ENCODE data around the gene DPP6.

Gene DPP6

GRCh38 chr7:154546946-154547587 is 494.9 kb downstream of the DPP6 start:
- Histone ChIP-seq H3K4me1 (ENCODE audit: control insufficient read depth, insufficient read depth, low read length) (no peaks in the 10 kb centered on the region), H3K36me3 (ENCODE audit: control insufficient read depth, insufficient read depth, low read length) (no peaks in the 10 kb centered on the region), H3K27ac (ENCODE audit: insufficient read depth, low read depth, low read length, poor library complexity, severe bottlenecking) (no peak overlapping the region), H3K4me3 (ENCODE audit: insufficient read depth, low read depth, low read length) (no peak overlapping the region), H3K27me3 (ENCODE audit: control insufficient read depth, insufficient read depth, low read length, poor library complexity, severe bottlenecking) (no peaks in the 10 kb centered on the region), H3K9me3 (ENCODE audit: control insufficient read depth, low read length) (no peaks in the 10 kb centered on the region)
- WGBS, 2 experiments = 89 to 90% methylated on average over 9 of the region's 9 CpGs

DNA sequence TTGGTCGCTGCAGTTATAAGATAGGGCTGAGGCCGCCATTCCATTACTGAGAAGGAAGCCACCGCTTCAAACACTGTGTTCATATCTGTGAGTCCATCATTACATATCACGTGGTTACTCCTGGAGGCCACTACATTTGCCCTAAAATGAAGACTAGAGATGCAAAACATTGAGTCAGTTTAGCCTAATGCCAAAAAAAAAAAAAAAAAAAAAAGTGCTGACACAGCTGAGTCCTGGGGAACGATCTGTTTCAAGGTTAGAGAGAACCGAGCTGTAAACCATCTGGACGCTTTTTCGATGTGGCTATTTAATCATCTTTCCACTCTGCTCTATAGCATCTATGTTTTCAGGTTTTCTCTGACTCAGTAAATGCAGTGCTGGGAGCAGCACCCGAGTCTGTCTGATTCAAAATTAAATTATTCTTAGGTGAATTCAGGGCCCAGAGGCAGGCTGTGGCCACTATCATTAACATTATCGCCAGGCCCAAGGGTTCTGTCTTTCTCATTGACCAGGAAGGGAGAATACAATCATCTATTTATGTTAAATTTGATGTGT is 501.6 kb downstream of the DPP6 start:
- Histone ChIP-seq H3K4me1 (ENCODE audit: control insufficient read depth, insufficient read depth, low read length) (no peaks in the 10 kb centered on the region), H3K27me3 (ENCODE audit: control insufficient read depth, insufficient read depth, low read length, poor library complexity, severe bottlenecking) (no peaks in the 10 kb centered on the region), H3K36me3 (ENCODE audit: control insufficient read depth, insufficient read depth, low read length) (no peaks in the 10 kb centered on the region), H3K4me3 (ENCODE audit: insufficient read depth, low read depth, low read length) (no peak overlapping the region), H3K9me3 (ENCODE audit: control insufficient read depth, low read length) (no peaks in the 10 kb centered on the region), H3K27ac (ENCODE audit: insufficient read depth, low read depth, low read length, poor library complexity, severe bottlenecking) (no peak overlapping the region)
- WGBS, 2 experiments = 94 to 95% methylated on average over 9 to 10 of the region's 10 CpGs

- Histone ChIP-seq H3K36me3 (ENCODE audit: control insufficient read depth, insufficient read depth, low read length) (no peaks in the 10 kb centered on the region), H3K27me3 (ENCODE audit: control insufficient read depth, insufficient read depth, low read length, poor library complexity, severe bottlenecking) (no peaks in the 10 kb centered on the region), H3K4me1 (ENCODE audit: control insufficient read depth, insufficient read depth, low read length) (no peaks in the 10 kb centered on the region), H3K27ac (ENCODE audit: insufficient read depth, low read depth, low read length, poor library complexity, severe bottlenecking) (no peak overlapping the region), H3K9me3 (ENCODE audit: control insufficient read depth, low read length) (no peaks in the 10 kb centered on the region), H3K4me3 (ENCODE audit: insufficient read depth, low read depth, low read length) (no peak overlapping the region)
- 91 to 93% methylated on average over 3 of the region's 3 CpGs for WGBS, 2 experiments
These were observed 507.3 kb downstream of the DPP6 start for GRCh38 chr7:154559454-154559853.

GRCh38 chr7:154564676-154565075 is 512.5 kb downstream of the DPP6 start:
- no peaks in the 10 kb centered on the region for H3K27me3 ChIP-seq (ENCODE audit: control insufficient read depth, insufficient read depth, low read length, poor library complexity, severe bottlenecking)
- H3K4me1 ChIP-seq (ENCODE audit: control insufficient read depth, insufficient read depth, low read length) = no peaks in the 10 kb centered on the region
- WGBS, 2 experiments = 86 to 94% methylated on average over 3 of the region's 3 CpGs
- no peak overlapping the region for H3K4me3 ChIP-seq (ENCODE audit: insufficient read depth, low read depth, low read length)
- no peaks in the 10 kb centered on the region for H3K9me3 ChIP-seq (ENCODE audit: control insufficient read depth, low read length)
- no peak overlapping the region for H3K27ac ChIP-seq (ENCODE audit: insufficient read depth, low read depth, low read length, poor library complexity, severe bottlenecking)
- no peaks in the 10 kb centered on the region for H3K36me3 ChIP-seq (ENCODE audit: control insufficient read depth, insufficient read depth, low read length)

- no CpG with 5 or more reads among the region's 1 CpG for WGBS, 2 experiments
- Histone ChIP-seq H3K27me3 (ENCODE audit: control insufficient read depth, insufficient read depth, low read length, poor library complexity, severe bottlenecking) (no peaks in the 10 kb centered on the region), H3K9me3 (ENCODE audit: control insufficient read depth, low read length) (no peaks in the 10 kb centered on the region), H3K4me3 (ENCODE audit: insufficient read depth, low read depth, low read length) (no peak overlapping the region), H3K27ac (ENCODE audit: insufficient read depth, low read depth, low read length, poor library complexity, severe bottlenecking) (no peak overlapping the region), H3K4me1 (ENCODE audit: control insufficient read depth, insufficient read depth, low read length) (no peaks in the 10 kb centered on the region), H3K36me3 (ENCODE audit: control insufficient read depth, insufficient read depth, low read length) (no peaks in the 10 kb centered on the region)
These were observed 514.7 kb downstream of the DPP6 start for GRCh38 chr7:154566877-154567276.

GRCh38 chr7:154568346-154568745 is 516.1 kb downstream of the DPP6 start:
- no peaks in the 10 kb centered on the region for H3K9me3 ChIP-seq (ENCODE audit: control insufficient read depth, low read length)
- no peak overlapping the region for H3K27ac ChIP-seq (ENCODE audit: insufficient read depth, low read depth, low read length, poor library complexity, severe bottlenecking)
- no peak overlapping the region for H3K4me3 ChIP-seq (ENCODE audit: insufficient read depth, low read depth, low read length)
- 73 to 75% methylated on average over 10 of the region's 10 CpGs for WGBS, 2 experiments
- H3K36me3 ChIP-seq (ENCODE audit: control insufficient read depth, insufficient read depth, low read length) = no peaks in the 10 kb centered on the region
- H3K27me3 ChIP-seq (ENCODE audit: control insufficient read depth, insufficient read depth, low read length, poor library complexity, severe bottlenecking) = no peaks in the 10 kb centered on the region
- H3K4me1 ChIP-seq (ENCODE audit: control insufficient read depth, insufficient read depth, low read length) = no peaks in the 10 kb centered on the region

DNA sequence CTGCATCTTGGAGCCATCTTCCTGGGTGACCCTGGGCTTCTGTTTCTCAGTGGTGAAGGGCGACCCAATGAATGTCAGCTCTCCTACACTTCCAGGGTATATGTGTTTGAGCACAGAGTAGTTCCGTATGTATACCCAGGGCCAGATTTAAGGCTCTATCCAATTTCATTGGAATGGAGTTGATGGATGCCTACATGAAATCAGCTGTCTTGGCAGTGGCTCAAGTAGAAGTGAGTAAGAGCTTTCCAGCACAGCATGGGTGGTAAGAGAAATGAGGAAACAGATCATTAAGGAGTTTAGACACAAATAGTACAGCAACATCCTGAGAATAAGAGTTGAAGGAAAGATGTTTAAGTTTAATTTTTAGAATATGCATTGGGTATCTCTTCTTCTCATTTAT is 517.7 kb downstream of the DPP6 start:
- Histone ChIP-seq H3K4me3 (ENCODE audit: insufficient read depth, low read depth, low read length) (no peak overlapping the region), H3K27ac (ENCODE audit: insufficient read depth, low read depth, low read length, poor library complexity, severe bottlenecking) (no peak overlapping the region), H3K9me3 (ENCODE audit: control insufficient read depth, low read length) (no peaks in the 10 kb centered on the region), H3K36me3 (ENCODE audit: control insufficient read depth, insufficient read depth, low read length) (no peaks in the 10 kb centered on the region), H3K4me1 (ENCODE audit: control insufficient read depth, insufficient read depth, low read length) (no peaks in the 10 kb centered on the region), H3K27me3 (ENCODE audit: control insufficient read depth, insufficient read depth, low read length, poor library complexity, severe bottlenecking) (no peaks in the 10 kb centered on the region)
- 87 to 100% methylated on average over 2 of the region's 2 CpGs for WGBS, 2 experiments

DNA sequence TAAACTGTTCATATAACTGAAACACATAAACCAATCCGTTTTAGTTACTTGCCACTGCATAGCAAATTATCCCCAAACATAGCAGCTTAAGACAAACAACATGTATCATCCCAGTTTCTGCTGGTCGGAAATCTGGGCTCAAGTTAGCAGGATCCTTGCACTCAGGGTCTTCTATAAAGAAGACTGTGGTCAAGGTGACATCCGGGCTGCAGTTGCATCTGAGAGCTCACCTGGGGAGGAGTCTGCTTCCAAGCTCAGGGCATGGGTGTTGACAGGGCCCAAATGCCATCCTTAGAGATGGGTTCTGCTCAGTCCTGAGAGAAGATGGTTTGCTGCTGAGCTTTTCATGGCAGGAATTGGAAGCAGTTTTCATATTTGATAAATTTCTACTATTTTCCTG is 519.6 kb downstream of the DPP6 start:
- no peak overlapping the region for H3K4me3 ChIP-seq (ENCODE audit: insufficient read depth, low read depth, low read length)
- H3K27me3 ChIP-seq (ENCODE audit: control insufficient read depth, insufficient read depth, low read length, poor library complexity, severe bottlenecking) = no peaks in the 10 kb centered on the region
- no peaks in the 10 kb centered on the region for H3K9me3 ChIP-seq (ENCODE audit: control insufficient read depth, low read length)
- no peaks in the 10 kb centered on the region for H3K36me3 ChIP-seq (ENCODE audit: control insufficient read depth, insufficient read depth, low read length)
- WGBS, 2 experiments = 88 to 91% methylated on average over 3 of the region's 3 CpGs
- H3K27ac ChIP-seq (ENCODE audit: insufficient read depth, low read depth, low read length, poor library complexity, severe bottlenecking) = no peak overlapping the region
- H3K4me1 ChIP-seq (ENCODE audit: control insufficient read depth, insufficient read depth, low read length) = no peaks in the 10 kb centered on the region

DNA sequence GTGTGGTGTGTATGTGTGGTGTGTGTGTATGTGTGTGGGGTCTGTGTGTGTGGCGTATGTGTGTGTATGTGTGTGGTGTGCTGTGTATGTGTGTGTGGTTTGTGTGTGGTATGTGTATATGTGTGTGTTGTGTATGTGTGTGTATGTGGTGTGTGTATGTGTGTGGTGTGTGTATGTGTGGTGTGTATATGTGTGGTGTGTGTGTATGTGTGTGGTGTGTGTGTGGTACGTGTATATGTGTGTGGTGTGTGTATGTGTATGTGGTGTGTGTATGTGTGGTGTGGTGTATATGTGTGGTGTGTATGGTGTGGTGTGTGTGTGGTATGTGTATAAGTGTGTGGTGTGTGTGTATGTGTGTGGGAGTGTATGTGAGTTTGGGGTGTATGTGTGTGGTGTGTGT is 522.0 kb downstream of the DPP6 start:
- Histone ChIP-seq H3K9me3 (ENCODE audit: control insufficient read depth, low read length) (no peaks in the 10 kb centered on the region), H3K36me3 (ENCODE audit: control insufficient read depth, insufficient read depth, low read length) (no peaks in the 10 kb centered on the region), H3K27ac (ENCODE audit: insufficient read depth, low read depth, low read length, poor library complexity, severe bottlenecking) (no peak overlapping the region), H3K4me3 (ENCODE audit: insufficient read depth, low read depth, low read length) (no peak overlapping the region), H3K4me1 (ENCODE audit: control insufficient read depth, insufficient read depth, low read length) (no peaks in the 10 kb centered on the region), H3K27me3 (ENCODE audit: control insufficient read depth, insufficient read depth, low read length, poor library complexity, severe bottlenecking) (no peaks in the 10 kb centered on the region)
- 87 to 90% methylated on average over 2 of the region's 2 CpGs for WGBS, 2 experiments

DNA sequence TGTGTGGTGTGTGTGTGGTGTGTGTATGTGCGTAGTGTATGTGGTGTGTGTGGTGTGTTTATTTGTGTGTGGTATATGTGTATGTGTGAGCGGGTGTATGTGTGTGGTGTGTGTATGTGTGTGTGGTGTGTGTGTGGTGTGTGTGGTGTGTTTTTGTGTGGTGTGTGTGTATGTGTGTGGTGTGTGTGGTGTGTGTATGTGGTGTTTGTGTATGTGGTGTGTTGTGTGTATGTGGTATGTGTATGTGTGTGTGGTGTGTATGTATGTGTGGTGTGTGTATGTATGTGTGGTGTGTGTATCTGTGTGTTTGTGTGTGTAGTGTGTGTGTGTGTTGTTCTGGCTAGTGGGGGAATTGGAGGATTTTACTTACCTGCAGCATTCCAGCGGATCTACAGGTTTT is 523.3 kb downstream of the DPP6 start:
- Histone ChIP-seq H3K27ac (ENCODE audit: insufficient read depth, low read depth, low read length, poor library complexity, severe bottlenecking) (no peak overlapping the region), H3K4me1 (ENCODE audit: control insufficient read depth, insufficient read depth, low read length) (no peaks in the 10 kb centered on the region), H3K9me3 (ENCODE audit: control insufficient read depth, low read length) (no peaks in the 10 kb centered on the region), H3K27me3 (ENCODE audit: control insufficient read depth, insufficient read depth, low read length, poor library complexity, severe bottlenecking) (no peaks in the 10 kb centered on the region), H3K36me3 (ENCODE audit: control insufficient read depth, insufficient read depth, low read length) (no peaks in the 10 kb centered on the region), H3K4me3 (ENCODE audit: insufficient read depth, low read depth, low read length) (no peak overlapping the region)
- 89 to 92% methylated on average over 3 of the region's 3 CpGs for WGBS, 2 experiments

Measured in ectodermal cell (in vitro differentiated cells).